Measurements from ENCODE around the gene NOL11. TPM values are rescaled to one million over a fixed set of nuclear protein-coding genes. Genes with fewer than 3 reads are reported as not detected.

NOL11 gene
- total RNA-seq, 2 donors from 2014 or later: 48.3 to 60.7 TPM

- Mint-ChIP-seq H3K27ac (no peak overlapping the region), H3K4me1 (peaks cover 6% of the 10 kb centered on the region), H3K27me3 (ENCODE audit: insufficient read depth) (no peaks in the 10 kb centered on the region), H3K4me3 (no peak overlapping the region), H3K9me3 (no peaks in the 10 kb centered on the region), H3K36me3 (ENCODE audit: low read depth) (peaks cover 14% of the 10 kb centered on the region)
- Histone ChIP-seq H3K4me1 (ENCODE audit: control insufficient read depth, insufficient read depth, low read length) (no peaks in the 10 kb centered on the region), H3K4me3 (ENCODE audit: low read length) (no peak overlapping the region), H3K9me3 (ENCODE audit: control insufficient read depth, low read length) (no peaks in the 10 kb centered on the region), H3K9ac (ENCODE audit: extremely low read depth, low read length, poor library complexity, severe bottlenecking) (no peak overlapping the region), H3K27ac (ENCODE audit: low read depth, low read length) (no peak overlapping the region), H3K27me3 (ENCODE audit: control insufficient read depth, insufficient read depth, low read length, poor library complexity, severe bottlenecking) (no peaks in the 10 kb centered on the region), H3K36me3 (ENCODE audit: control insufficient read depth, insufficient read depth, low read length) (peaks cover 8% of the 10 kb centered on the region)
- DNase-seq: no peak
- WGBS, 2 experiments (ENCODE audit: insufficient coverage in 1 of 2, insufficient read length in 1 of 2): 96% methylated on average over 2 of the region's 2 CpGs; no CpG with 5 or more reads in 1 of the 2 experiments
- no peak for TF ChIP-seq CTCF (conservative IDR thresholded peaks at IDR 0.05)
Measured at GRCh38 chr17:67679225-67679624, 38.5 kb upstream of the NOL11 start.

- Mint-ChIP-seq H3K4me3 (no peak overlapping the region), H3K36me3 (ENCODE audit: low read depth) (peaks cover 14% of the 10 kb centered on the region), H3K4me1 (peaks cover 6% of the 10 kb centered on the region), H3K27ac (no peak overlapping the region), H3K9me3 (no peaks in the 10 kb centered on the region), H3K27me3 (ENCODE audit: insufficient read depth) (no peaks in the 10 kb centered on the region)
- WGBS, 2 experiments (ENCODE audit: insufficient coverage in 1 of 2, insufficient read length in 1 of 2): 89 to 94% methylated on average over 6 of the region's 6 CpGs
- H3K9me3 ChIP-seq (ENCODE audit: control insufficient read depth, low read length): no peaks in the 10 kb centered on the region
- no peak for DNase-seq
- TF ChIP-seq CTCF (conservative IDR thresholded peaks at IDR 0.05): no peak
- no peak overlapping the region for H3K4me3 ChIP-seq (ENCODE audit: low read length)
- peaks cover 8% of the 10 kb centered on the region for H3K36me3 ChIP-seq (ENCODE audit: control insufficient read depth, insufficient read depth, low read length)
- H3K27me3 ChIP-seq (ENCODE audit: control insufficient read depth, insufficient read depth, low read length, poor library complexity, severe bottlenecking): no peaks in the 10 kb centered on the region
- H3K4me1 ChIP-seq (ENCODE audit: control insufficient read depth, insufficient read depth, low read length): no peaks in the 10 kb centered on the region
- no peak overlapping the region for H3K27ac ChIP-seq (ENCODE audit: low read depth, low read length)
- no peak overlapping the region for H3K9ac ChIP-seq (ENCODE audit: extremely low read depth, low read length, poor library complexity, severe bottlenecking)
Measured at GRCh38 chr17:67679721-67680120, 38.0 kb upstream of the NOL11 start.

- H3K9me3 Mint-ChIP-seq: no peaks in the 10 kb centered on the region
- Histone ChIP-seq H3K27ac (ENCODE audit: low read depth, low read length) (no peak overlapping the region), H3K4me1 (ENCODE audit: control insufficient read depth, insufficient read depth, low read length) (no peaks in the 10 kb centered on the region), H3K27me3 (ENCODE audit: control insufficient read depth, insufficient read depth, low read length, poor library complexity, severe bottlenecking) (no peaks in the 10 kb centered on the region), H3K9ac (ENCODE audit: extremely low read depth, low read length, poor library complexity, severe bottlenecking) (no peak overlapping the region), H3K9me3 (ENCODE audit: control insufficient read depth, low read length) (no peaks in the 10 kb centered on the region), H3K4me3 (ENCODE audit: low read length) (no peak overlapping the region), H3K36me3 (ENCODE audit: control insufficient read depth, insufficient read depth, low read length) (peaks cover 4% of the 10 kb centered on the region)
- no peak overlapping the region for H3K27ac Mint-ChIP-seq
- no peak for TF ChIP-seq CTCF (conservative IDR thresholded peaks at IDR 0.05)
- peaks cover 6% of the 10 kb centered on the region for H3K4me1 Mint-ChIP-seq
- 97 to 100% methylated on average over 2 to 5 of the region's 8 CpGs for WGBS, 2 experiments (ENCODE audit: insufficient coverage in 1 of 2, insufficient read length in 1 of 2)
- no peaks in the 10 kb centered on the region for H3K27me3 Mint-ChIP-seq (ENCODE audit: insufficient read depth)
- peaks cover 17% of the 10 kb centered on the region for H3K36me3 Mint-ChIP-seq (ENCODE audit: low read depth)
- H3K4me3 Mint-ChIP-seq: no peak overlapping the region
- DNase-seq: no peak
Measured at GRCh38 chr17:67680445-67681224, 37.1 kb upstream of the NOL11 start.

Data from endodermal cell (in vitro differentiated cells).